ENCODE data around the gene CIDEC.

Gene CIDEC

GRCh38 chr3:9843715-9844438 is 36.2 kb downstream of the CIDEC start, which contains the start of gene RPUSD3:
TSS of gene RPUSD3 (minus strand) at chr3:9844008. CDS start at chr3:9843990, 18 bp downstream.
- TF ChIP-seq CTCF (IDR thresholded peaks at IDR 0.05; ENCODE audit: low read depth, low read length) (no peak), EZH2phosphoT487 (IDR thresholded peaks at IDR 0.05; ENCODE audit: low read depth) (no peak)
- Histone ChIP-seq H3K9me3 (ENCODE audit: insufficient read depth, low read length) (no peaks in the 10 kb centered on the region), H3K27me3 (ENCODE audit: low read depth, low read length) (no peaks in the 10 kb centered on the region), H3K27ac (ENCODE audit: low read length) (peak within 1 kb of the TSS; percentile 27), H2AFZ (ENCODE audit: low read depth, low read length) (peak within 1 kb of the TSS; percentile 76), H3K79me2 (ENCODE audit: low read length) (peaks cover 16% of the 10 kb centered on the region), H3K4me3 (ENCODE audit: low read length) (peak within 1 kb of the TSS; percentile 98), H3K4me1 (ENCODE audit: low read length) (peaks cover 21% of the 10 kb centered on the region), H4K20me1 (ENCODE audit: insufficient read depth, low read length) (no peaks in the 10 kb centered on the region), H3K9ac (ENCODE audit: low read length) (peak within 1 kb of the TSS; percentile 85), H3K36me3 (replicated peaks; ENCODE audit: low read depth, low read length) (peaks cover 20% of the 10 kb centered on the region), H3K4me2 (ENCODE audit: low read length) (peak within 1 kb of the TSS; percentile 93)

- no peaks in the 10 kb centered on the region for H4K20me1 ChIP-seq (ENCODE audit: insufficient read depth, low read length)
- H3K27ac ChIP-seq (ENCODE audit: low read length) = no peak overlapping the region
- H3K4me1 ChIP-seq (ENCODE audit: low read length) = peaks cover 18% of the 10 kb centered on the region
- no peak overlapping the region for H2AFZ ChIP-seq (ENCODE audit: low read depth, low read length)
- H3K36me3 ChIP-seq (replicated peaks; ENCODE audit: low read depth, low read length) = peaks cover 22% of the 10 kb centered on the region
- no peak overlapping the region for H3K9ac ChIP-seq (ENCODE audit: low read length)
- no peak overlapping the region for H3K4me2 ChIP-seq (ENCODE audit: low read length)
- no peak overlapping the region for H3K4me3 ChIP-seq (ENCODE audit: low read length)
- no peak for TF ChIP-seq EZH2phosphoT487 (IDR thresholded peaks at IDR 0.05; ENCODE audit: low read depth)
- no peak for TF ChIP-seq CTCF (IDR thresholded peaks at IDR 0.05; ENCODE audit: low read depth, low read length)
- no peaks in the 10 kb centered on the region for H3K9me3 ChIP-seq (ENCODE audit: insufficient read depth, low read length)
- no peaks in the 10 kb centered on the region for H3K27me3 ChIP-seq (ENCODE audit: low read depth, low read length)
- H3K79me2 ChIP-seq (ENCODE audit: low read length) = peaks cover 16% of the 10 kb centered on the region
Measured at GRCh38 chr3:9841015-9841414, 39.0 kb downstream of the CIDEC start.

- peaks cover 16% of the 10 kb centered on the region for H3K79me2 ChIP-seq (ENCODE audit: low read length)
- H3K9me3 ChIP-seq (ENCODE audit: insufficient read depth, low read length) = no peaks in the 10 kb centered on the region
- no peak overlapping the region for H3K4me2 ChIP-seq (ENCODE audit: low read length)
- no peaks in the 10 kb centered on the region for H4K20me1 ChIP-seq (ENCODE audit: insufficient read depth, low read length)
- H3K27me3 ChIP-seq (ENCODE audit: low read depth, low read length) = no peaks in the 10 kb centered on the region
- no peak overlapping the region for H3K27ac ChIP-seq (ENCODE audit: low read length)
- H3K4me1 ChIP-seq (ENCODE audit: low read length) = peaks cover 9% of the 10 kb centered on the region
- no peak overlapping the region for H3K9ac ChIP-seq (ENCODE audit: low read length)
- H3K4me3 ChIP-seq (ENCODE audit: low read length) = no peak overlapping the region
- H2AFZ ChIP-seq (ENCODE audit: low read depth, low read length) = no peak overlapping the region
- peaks cover 30% of the 10 kb centered on the region for H3K36me3 ChIP-seq (replicated peaks; ENCODE audit: low read depth, low read length)
- TF ChIP-seq EZH2phosphoT487 (IDR thresholded peaks at IDR 0.05; ENCODE audit: low read depth) (no peak), CTCF (IDR thresholded peaks at IDR 0.05; ENCODE audit: low read depth, low read length) (no peak)
Measured at GRCh38 chr3:9838856-9839255, 41.2 kb downstream of the CIDEC start.

- H3K79me2 ChIP-seq (ENCODE audit: low read length) = peaks cover 8% of the 10 kb centered on the region
- H3K9me3 ChIP-seq (ENCODE audit: insufficient read depth, low read length) = no peaks in the 10 kb centered on the region
- no peak overlapping the region for H2AFZ ChIP-seq (ENCODE audit: low read depth, low read length)
- no peak overlapping the region for H3K4me3 ChIP-seq (ENCODE audit: low read length)
- no peak overlapping the region for H3K9ac ChIP-seq (ENCODE audit: low read length)
- H3K4me1 ChIP-seq (ENCODE audit: low read length) = peaks cover 7% of the 10 kb centered on the region
- no peak for TF ChIP-seq EZH2phosphoT487 (IDR thresholded peaks at IDR 0.05; ENCODE audit: low read depth)
- no peak for TF ChIP-seq CTCF (IDR thresholded peaks at IDR 0.05; ENCODE audit: low read depth, low read length)
- H4K20me1 ChIP-seq (ENCODE audit: insufficient read depth, low read length) = no peaks in the 10 kb centered on the region
- no peaks in the 10 kb centered on the region for H3K27me3 ChIP-seq (ENCODE audit: low read depth, low read length)
- H3K4me2 ChIP-seq (ENCODE audit: low read length) = no peak overlapping the region
- no peak overlapping the region for H3K27ac ChIP-seq (ENCODE audit: low read length)
- H3K36me3 ChIP-seq (replicated peaks; ENCODE audit: low read depth, low read length) = peaks cover 33% of the 10 kb centered on the region
Measured at GRCh38 chr3:9837701-9838582, 42.1 kb downstream of the CIDEC start.

Measured in OCI-LY3 (cell line).